ENCODE results near the gene DUSP15.
"Not testable (repeated sequence)": the region's sequence is repeated elsewhere in the genome, so short reads cannot be mapped to it uniquely, and the experiment has no call there.

DUSP15 gene

GRCh38 chr20:31819083-31819784 is 51.1 kb downstream of the DUSP15 start, which contains the start of gene MYLK2:
Gene MYLK2 (plus strand): TSS chr20:31819356. CDS start chr20:31819581, 225 bp downstream.
- no peak for DNase-seq

GRCh38 chr20:31818376-31818908 is 51.9 kb downstream of the DUSP15 start:
- no peak for DNase-seq

GRCh38 chr20:31817461-31817860 is 52.9 kb downstream of the DUSP15 start:
- no peak for DNase-seq

GRCh38 chr20:31816221-31816620 is 54.1 kb downstream of the DUSP15 start:
- no peak for DNase-seq

- no peak for DNase-seq
These were observed 54.7 kb downstream of the DUSP15 start for GRCh38 chr20:31815408-31816188.

GRCh38 chr20:31814142-31814541 is 56.2 kb downstream of the DUSP15 start:
- DNase-seq: not testable (repeated sequence)

- no peak for DNase-seq
These were observed 56.7 kb downstream of the DUSP15 start for GRCh38 chr20:31813611-31814010.

- DNase-seq: no peak
These were observed 58.3 kb downstream of the DUSP15 start for GRCh38 chr20:31811796-31812728.

- DNase-seq: no peak
These were observed 59.1 kb downstream of the DUSP15 start for GRCh38 chr20:31811198-31811597.
